T follicular helper cell (primary cell): ENCODE results near the gene PTPRN2.
A peak's percentile ranks its signal among the peaks of the same experiment; 100 is the strongest.
"Not testable (repeated sequence)": the region's sequence is repeated elsewhere in the genome, so short reads cannot be mapped to it uniquely, and the experiment has no call there.

ENCODE experiments used
- DNase-seq: peaks from one replicate; pipeline ENCODE4 v3.0.0-alpha.2; 2020; ENCODE audit warnings: low read depth
- total RNA-seq, 2 experiments: gene quantifications; one replicate each; lab custom pipeline; 2026; lab: John Stamatoyannopoulos, UW

PTPRN2 gene
- 1.3 reads per million in 2 experiments for total RNA-seq

GRCh38 chr7:158587162-158588084 is at the start of gene PTPRN2:
PTPRN2 (minus strand) TSS chr7:158587823.
- peak; percentile 48 for DNase-seq

DNA sequence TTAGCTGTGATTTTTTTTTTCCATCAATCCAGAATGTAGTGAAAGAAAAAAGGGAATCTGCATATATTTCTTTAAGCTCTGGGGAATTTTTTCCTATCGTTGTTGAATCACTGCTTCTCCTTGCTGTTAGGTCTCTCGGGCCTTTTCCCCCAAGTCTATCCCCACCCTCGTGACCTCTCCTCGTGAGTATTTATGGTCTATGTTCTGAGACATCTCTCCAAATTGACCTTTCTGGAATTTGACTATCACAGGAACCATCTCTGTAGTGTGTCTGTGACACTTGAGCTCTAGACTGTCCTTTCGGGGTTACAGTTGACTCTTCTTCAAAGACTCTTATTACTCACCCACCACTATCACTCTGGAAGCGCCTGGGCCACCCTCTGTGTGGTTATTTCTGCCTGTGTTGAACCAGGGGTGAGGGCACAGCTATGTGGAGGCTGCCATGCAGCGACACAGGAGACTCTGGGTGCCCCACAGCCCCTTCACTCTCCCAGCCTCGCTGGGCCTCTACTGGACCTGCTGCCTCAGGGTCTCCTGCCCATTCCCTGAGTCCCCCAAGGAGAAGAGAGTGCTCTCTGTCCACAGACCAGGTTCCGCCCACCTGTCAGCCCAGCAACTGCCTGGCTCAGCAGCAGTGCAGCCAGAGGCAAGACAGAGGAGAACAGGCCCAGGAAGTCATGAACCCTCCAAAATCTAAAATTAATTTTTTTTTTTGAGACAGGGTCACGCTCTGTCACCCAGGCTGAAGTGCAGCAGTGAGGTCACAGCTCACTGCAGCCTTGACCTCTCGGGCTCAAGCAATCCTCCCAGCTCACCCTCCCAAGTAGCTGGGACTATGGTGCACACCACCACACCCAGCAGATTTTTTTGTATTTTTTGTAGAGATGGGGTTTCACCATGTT is 45.7 kb upstream of the PTPRN2 start:
- DNase-seq = no peak

DNA sequence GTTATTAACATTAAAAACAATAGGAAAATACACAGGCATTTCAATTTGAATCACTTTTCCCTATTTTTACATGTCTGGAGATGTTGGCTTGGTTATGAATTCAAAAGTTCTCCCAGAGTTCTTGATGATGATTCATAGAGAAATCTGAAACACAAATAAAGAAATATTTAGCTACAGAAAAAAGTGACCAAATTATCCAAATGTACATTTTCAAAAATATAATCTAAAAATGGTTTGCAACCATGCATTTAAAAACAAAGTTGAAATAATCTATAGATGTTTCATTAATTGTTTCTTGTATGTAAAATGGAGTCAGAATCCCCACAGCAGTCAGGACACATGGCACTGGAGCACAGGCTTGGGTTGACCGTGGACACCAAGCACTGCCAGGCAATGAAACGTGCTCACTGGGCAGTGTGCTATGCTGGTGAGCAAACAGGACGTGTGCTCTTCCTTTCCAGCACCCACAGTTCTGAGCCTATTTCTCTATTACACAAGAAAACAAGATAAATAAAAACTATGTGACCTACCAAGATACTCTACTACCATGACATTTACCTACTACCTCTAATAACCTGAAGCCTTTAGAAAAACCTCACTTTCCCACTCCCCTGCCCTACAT is 44.1 kb upstream of the PTPRN2 start:
- DNase-seq = no peak

DNA sequence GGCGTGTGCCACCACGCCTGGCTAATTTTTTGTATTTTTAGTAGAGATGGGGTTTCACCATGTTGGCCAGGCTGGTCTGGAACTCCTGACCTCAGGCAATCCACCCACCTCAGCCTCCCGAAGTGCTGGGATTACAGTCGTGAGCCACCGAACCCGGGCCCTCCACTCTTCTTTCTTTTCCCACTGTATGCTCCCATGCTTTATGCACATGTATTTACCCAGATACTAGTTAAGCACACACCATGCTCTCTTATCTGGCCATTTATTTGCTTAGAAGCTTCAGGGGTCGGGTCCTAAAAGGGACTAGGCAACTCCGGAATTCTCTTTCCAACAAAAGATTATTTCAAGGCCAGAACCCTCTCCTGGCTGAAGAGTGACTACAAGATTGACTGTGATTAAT is 38.7 kb upstream of the PTPRN2 start:
- not testable (repeated sequence) for DNase-seq

DNA sequence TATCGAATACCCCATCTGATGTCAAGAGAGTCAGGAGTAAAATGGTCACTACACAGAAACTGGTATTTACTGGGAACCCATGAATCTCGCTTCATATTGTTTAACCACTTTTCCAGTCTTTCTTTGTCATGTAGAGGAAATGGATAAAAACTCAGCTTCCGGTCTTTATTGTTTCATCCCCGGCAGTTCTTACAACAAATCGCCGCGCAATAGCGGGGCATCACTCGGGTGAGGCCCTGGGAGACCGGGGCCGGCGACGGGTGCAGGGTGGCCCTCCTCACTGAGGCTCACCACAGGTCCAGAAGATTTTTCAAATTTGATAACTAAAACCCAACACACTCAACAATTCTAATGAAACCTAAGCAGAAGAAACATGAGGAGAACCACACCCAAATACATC is 35.6 kb upstream of the PTPRN2 start:
- DNase-seq = no peak

- no peak for DNase-seq
Observed at GRCh38 chr7:158620839-158621441, 33.3 kb upstream of the PTPRN2 start.

DNA sequence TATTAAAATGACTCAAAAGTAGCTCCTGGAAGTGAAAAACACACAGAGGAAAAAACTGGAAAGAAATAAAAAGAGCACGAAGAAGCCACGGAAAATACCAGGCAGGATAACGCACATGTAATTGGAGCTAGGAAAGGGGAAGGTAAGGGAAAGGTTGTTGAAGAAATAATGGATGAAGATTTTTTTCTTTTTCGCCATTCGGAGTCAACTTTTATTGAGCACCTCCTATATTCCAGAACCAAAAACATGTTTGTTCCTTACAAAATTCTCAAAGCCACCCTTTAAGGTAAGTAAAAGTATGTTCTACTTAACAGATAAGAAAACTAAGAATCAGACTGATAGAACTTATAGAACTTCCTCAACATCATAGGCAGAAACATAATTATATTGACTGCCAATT is 32.8 kb upstream of the PTPRN2 start:
- DNase-seq = no peak

- DNase-seq = no peak
Observed at GRCh38 chr7:158618745-158619140, 31.1 kb upstream of the PTPRN2 start.

GRCh38 chr7:158617737-158618128 is 30.1 kb upstream of the PTPRN2 start:
- DNase-seq = no peak

- no peak for DNase-seq
Observed at GRCh38 chr7:158616050-158616449, 28.4 kb upstream of the PTPRN2 start.

DNA sequence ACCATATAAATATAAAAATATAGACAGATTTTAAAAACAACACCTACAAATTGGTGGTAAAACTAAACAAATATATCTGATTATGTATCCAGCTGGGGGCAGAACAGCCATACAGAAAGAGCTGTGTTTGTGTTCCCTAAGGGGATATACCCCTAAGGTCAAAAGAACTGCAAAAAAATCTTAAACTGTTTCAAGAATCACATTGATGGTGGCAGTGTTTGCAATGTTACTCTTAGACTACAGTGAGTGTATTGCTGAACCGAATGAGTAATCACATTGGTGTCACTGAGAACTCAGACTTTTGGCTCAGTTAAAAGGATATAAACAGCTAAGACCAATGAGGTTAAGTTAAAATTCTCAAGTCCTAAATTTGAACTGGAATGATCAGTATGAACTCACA is 27.1 kb upstream of the PTPRN2 start:
- DNase-seq = no peak

- DNase-seq = no peak
Observed at GRCh38 chr7:158613481-158613880, 25.9 kb upstream of the PTPRN2 start.

DNA sequence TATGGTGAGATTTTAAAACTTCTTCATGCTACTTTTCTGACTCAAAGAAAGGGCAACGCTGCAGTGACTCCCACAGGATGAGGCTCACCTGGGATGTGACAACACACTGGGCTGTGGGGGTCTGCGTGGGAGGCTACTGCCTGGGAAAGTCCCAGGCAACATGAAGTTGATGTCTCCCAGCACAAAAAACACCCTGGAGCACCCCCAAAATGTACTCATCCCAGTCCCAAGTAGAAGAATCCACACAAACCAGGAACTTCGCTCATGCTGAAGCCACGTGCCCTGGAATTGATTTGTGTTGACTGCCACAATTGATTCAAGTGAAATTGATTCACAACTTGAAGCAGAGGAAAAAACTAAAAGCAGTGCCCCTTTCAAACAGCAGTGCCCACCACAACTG is 24.9 kb upstream of the PTPRN2 start:
- no peak for DNase-seq

DNA sequence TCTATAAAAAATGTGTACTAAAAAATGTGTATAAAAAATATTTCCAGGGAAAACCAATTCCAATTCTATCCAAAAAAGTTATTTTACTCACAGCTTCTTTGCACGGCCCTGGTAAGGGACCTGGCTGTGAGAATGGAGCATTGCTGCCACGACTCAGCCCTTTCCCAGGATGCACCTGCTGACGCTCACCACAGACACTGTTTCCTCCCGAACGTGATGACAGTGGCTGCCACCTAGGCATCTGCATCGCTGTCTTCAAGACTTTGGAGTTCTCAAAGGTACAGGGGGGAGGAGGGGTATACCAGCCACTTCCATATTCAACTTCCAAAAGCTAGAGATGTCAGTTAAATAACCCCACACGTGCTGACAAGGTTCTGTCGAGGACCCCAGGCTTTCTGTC is 23.9 kb upstream of the PTPRN2 start:
- no peak for DNase-seq

- DNase-seq = no peak
Observed at GRCh38 chr7:158609313-158609974, 21.8 kb upstream of the PTPRN2 start.

- DNase-seq = no peak
Observed at GRCh38 chr7:158607563-158607962, 19.9 kb upstream of the PTPRN2 start.

GRCh38 chr7:158606671-158607424 is 19.2 kb upstream of the PTPRN2 start:
- DNase-seq = no peak

DNA sequence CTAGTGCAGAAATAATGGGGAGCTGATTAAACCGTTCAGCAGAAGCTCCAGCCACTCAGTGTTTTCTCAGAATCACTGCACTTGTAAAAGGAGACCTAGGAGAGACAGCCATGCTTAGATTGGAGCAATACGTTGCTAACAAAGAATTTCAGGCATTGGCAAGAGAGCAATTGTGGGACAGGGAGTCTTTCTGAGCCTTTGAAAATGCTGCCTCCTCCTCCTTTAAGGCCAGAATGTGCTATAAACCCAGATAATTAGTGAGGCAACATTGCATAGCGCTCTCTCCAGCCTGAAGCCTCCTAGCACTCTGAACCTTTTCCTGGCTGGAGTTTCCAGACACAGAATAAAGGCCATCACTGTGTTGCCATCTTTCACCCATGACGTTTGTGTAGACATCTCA is 18.5 kb upstream of the PTPRN2 start:
- DNase-seq = no peak

DNA sequence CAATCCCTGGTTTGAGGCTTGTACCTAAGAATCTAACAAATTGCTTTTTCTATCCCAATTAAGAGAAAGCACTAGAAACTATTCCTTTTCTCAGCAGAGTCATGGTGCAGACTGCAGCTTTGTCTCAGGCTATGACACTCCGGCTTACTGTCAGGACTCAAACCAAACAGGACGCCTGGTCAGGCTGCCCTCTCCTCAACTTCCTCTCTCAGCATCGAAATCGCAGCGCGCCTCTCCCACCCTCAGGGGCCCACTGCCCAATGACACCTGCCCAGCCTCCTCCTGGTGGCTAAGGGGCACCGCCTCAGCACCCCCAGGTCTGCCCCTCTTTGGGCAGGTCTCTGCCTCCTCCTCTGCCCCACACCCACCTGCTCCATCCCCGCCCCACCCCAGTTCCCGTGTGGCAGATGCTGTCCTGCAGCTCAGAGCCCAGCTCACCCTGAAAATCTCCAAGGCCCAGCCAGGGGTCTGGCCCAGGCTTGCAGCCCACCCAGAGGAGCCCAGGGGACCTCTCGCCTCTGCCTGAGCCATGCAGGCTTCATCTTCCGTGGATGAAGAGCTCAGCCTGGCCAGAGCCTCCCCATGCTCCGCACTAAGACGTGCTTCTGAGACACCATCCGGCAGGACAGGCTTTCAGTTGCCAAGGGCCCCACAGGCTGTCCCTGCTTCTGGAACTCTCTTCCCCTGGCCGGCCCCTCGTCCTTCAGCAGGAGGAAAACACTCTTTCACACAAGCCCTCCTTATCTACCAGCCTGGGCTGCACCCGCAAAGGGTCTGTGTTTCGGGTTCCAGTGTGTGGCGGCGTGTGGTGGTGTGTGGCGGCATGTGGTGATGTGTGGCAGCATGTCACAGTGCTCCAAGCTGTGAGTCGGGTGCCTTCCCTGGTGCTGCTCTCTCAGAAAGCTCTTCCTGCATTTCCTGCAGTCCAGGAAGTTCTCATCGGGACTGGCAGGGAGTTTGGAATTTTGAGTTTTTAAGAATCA is 16.4 kb upstream of the PTPRN2 start:
- DNase-seq = no peak
